Activated B cell treated with CpG ODN at 0.5 μM for 24 hours (primary cell): ENCODE data around the gene TPSAB1. TPM values are rescaled to one million over a fixed set of nuclear protein-coding genes. Genes with fewer than 3 reads are reported as not detected.
"Not testable (repeated sequence)": the region's sequence is repeated elsewhere in the genome, so short reads cannot be mapped to it uniquely, and the experiment has no call there.

Experiments
- ATAC-seq: fragments of 200-7000 bp; cut with Tn5 transposase; one replicate; pipeline ENCODE4 v1.10.0; 2021; ENCODE audit warnings: low read depth, mild to moderate bottlenecking, moderate library complexity
- CTCF ChIA-PET: fragments of 350-600 bp; sonication (Branson Sonifier 250); formaldehyde crosslinking; loops from one replicate; lab custom pipeline; 2021; ENCODE audit warnings: antibody characterized with exemption; lab: Charles Lee
- POLR2A ChIA-PET: fragments of 350-600 bp; sonication (Branson Sonifier 250); formaldehyde crosslinking; loops from one replicate; lab custom pipeline; 2021; ENCODE audit warnings: antibody characterized with exemption; lab: Charles Lee
- DNase-seq: peaks from one replicate; pipeline ENCODE4 v3.0.0; 2022
- H3K27ac Mint-ChIP-seq: one replicate; pipeline ENCODE4 v1.8.0; 2020; ENCODE audit warnings: mixed read lengths
- H3K27me3 Mint-ChIP-seq: one replicate; pipeline ENCODE4 v1.8.0; 2021; ENCODE audit warnings: mixed read lengths
- H3K36me3 Mint-ChIP-seq: one replicate; pipeline ENCODE4 v1.8.0; 2021; ENCODE audit warnings: low read depth, mixed read lengths
- H3K4me1 Mint-ChIP-seq: one replicate; pipeline ENCODE4 v1.8.0; 2021; ENCODE audit warnings: mixed read lengths
- H3K4me3 Mint-ChIP-seq: one replicate; pipeline ENCODE4 v1.8.0; 2020; ENCODE audit warnings: mild to moderate bottlenecking, mixed read lengths
- H3K9me3 Mint-ChIP-seq: one replicate; pipeline ENCODE4 v1.8.0; 2020; ENCODE audit warnings: mixed read lengths
- CTCF ChIP-seq: fragments of 200-600 bp; IDR thresholded peaks from one replicate; pipeline ENCODE4 v1.8.0; 2022; ENCODE audit warnings: antibody characterized with exemption, mild to moderate bottlenecking
- intact Hi-C: fragments of 100-400 bp; cut with micrococcal nuclease; formaldehyde crosslinking; loops from one replicate; pipeline ENCODE4 v1.15.1; 2024
- total RNA-seq: library from RNA; stranded (reverse); gene quantifications from 2 replicates; pipeline ENCODE4 v1.2.3, GENCODE V29; 2022

TPSAB1 gene
- total RNA-seq, 1 donor from 2014 or later, result not detected

GRCh38 chr16:1271380-1271723, 30.8 kb downstream of the TPSAB1 start:
- DNase-seq (no peak), ATAC-seq (no peak)
- POLR2A ChIA-PET, result no interaction called here
- CTCF ChIA-PET, result no interaction called here
- no peaks in the 10 kb centered on the region for H3K4me1 Mint-ChIP-seq
- no peak overlapping the region for H3K4me3 Mint-ChIP-seq
- TF ChIP-seq CTCF, result no peak
- H3K9me3 Mint-ChIP-seq, result no peaks in the 10 kb centered on the region
- H3K27ac Mint-ChIP-seq, result peak overlapping the region; percentile 43
- H3K36me3 Mint-ChIP-seq, result no peaks in the 10 kb centered on the region
- intact Hi-C loops, result no loop called here
- H3K27me3 Mint-ChIP-seq, result peaks cover 11% of the 10 kb centered on the region

GRCh38 chr16:1271724-1272413, 31.4 kb downstream of the TPSAB1 start:
- H3K9me3 Mint-ChIP-seq, H3K4me3 Mint-ChIP-seq, H3K36me3 Mint-ChIP-seq, H3K4me1 Mint-ChIP-seq, intact Hi-C loops, POLR2A ChIA-PET, H3K27ac Mint-ChIP-seq, CTCF ChIA-PET, ATAC-seq, DNase-seq: not testable (repeated sequence)
- peaks cover 11% of the 10 kb centered on the region for H3K27me3 Mint-ChIP-seq

- no peaks in the 10 kb centered on the region for H3K36me3 Mint-ChIP-seq
- no peak for DNase-seq
- ChIA-PET POLR2A (no interaction called here), CTCF (no interaction called here)
- H3K27me3 Mint-ChIP-seq, result peaks cover 11% of the 10 kb centered on the region
- no peaks in the 10 kb centered on the region for H3K9me3 Mint-ChIP-seq
- no peak for ATAC-seq
- no peak overlapping the region for H3K4me3 Mint-ChIP-seq
- H3K27ac Mint-ChIP-seq, result no peak overlapping the region
- intact Hi-C loops, result no loop called here
- no peaks in the 10 kb centered on the region for H3K4me1 Mint-ChIP-seq
- TF ChIP-seq CTCF, result no peak
Observed at GRCh38 chr16:1272453-1273198, 32.1 kb downstream of the TPSAB1 start.

- no peak for ATAC-seq
- H3K27me3 Mint-ChIP-seq, result peaks cover 13% of the 10 kb centered on the region
Observed at GRCh38 chr16:1273816-1274215, 33.3 kb downstream of the TPSAB1 start.

DNA sequence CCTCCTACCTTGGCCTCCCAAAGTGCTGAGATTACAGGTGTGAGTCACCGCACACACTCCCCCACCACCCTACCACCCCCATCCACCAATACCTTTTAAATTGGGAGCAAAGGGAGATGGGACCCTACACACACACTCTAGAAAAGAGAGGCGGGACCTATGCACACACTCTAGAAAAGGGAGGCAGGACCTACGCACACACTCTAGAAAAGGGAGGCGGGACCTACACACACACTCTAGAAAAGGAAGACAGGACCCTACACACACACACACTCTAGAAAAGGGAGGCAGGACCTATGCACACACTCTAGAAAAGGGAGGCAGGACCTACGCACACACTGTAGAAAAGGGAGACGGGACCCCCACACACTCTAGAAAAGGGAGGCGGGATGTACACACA, 34.3 kb downstream of the TPSAB1 start:
- ChIA-PET CTCF (no interaction called here), POLR2A (no interaction called here)
- H3K27ac Mint-ChIP-seq, result no peak overlapping the region
- DNase-seq (no peak), ATAC-seq (no peak)
- no peak for TF ChIP-seq CTCF
- no peaks in the 10 kb centered on the region for H3K9me3 Mint-ChIP-seq
- peaks cover 11% of the 10 kb centered on the region for H3K27me3 Mint-ChIP-seq
- H3K36me3 Mint-ChIP-seq, result no peaks in the 10 kb centered on the region
- H3K4me3 Mint-ChIP-seq, result no peak overlapping the region
- H3K4me1 Mint-ChIP-seq, result no peaks in the 10 kb centered on the region
- intact Hi-C loops, result no loop called here

More at GRCh38 chr16:1273816-1274215, 33.3 kb downstream of the TPSAB1 start:
- intact Hi-C loops, result no loop called here
- TF ChIP-seq CTCF, result no peak
- Mint-ChIP-seq H3K27ac (no peak overlapping the region), H3K4me3 (no peak overlapping the region), H3K9me3 (no peaks in the 10 kb centered on the region), H3K36me3 (no peaks in the 10 kb centered on the region), H3K4me1 (no peaks in the 10 kb centered on the region)
- CTCF ChIA-PET, result no interaction called here
- POLR2A ChIA-PET, result no interaction called here
- DNase-seq, result no peak
